HG03457 (cell line): ENCODE data around the gene DPM1.

Source experiments
- ATAC-seq: cut with Tn5 transposase; IDR thresholded peaks from one replicate; pipeline ENCODE4 v1.9.1; 2021; ENCODE audit warnings: moderate number of reproducible peaks; ENCODE audit not compliant: unreplicated experiment

Gene DPM1

DNA sequence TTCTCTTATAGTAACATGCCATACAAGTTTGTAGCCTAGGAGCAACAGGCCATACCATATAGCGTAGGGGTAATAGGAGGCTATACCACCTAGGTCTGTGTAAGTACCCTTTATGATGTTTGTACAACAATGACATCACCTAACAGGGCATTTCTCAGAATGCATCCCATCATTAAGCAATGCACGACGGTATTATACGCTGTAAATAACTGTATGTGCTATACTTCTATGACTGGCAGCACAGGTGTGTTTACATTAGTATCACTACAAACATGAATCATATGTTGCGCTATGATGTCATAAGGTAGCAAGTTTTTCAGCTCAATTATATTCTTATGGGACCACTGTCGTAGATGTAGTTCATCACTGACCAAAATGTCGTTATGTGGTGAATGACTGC is 58.1 kb downstream of the DPM1 start:
- ATAC-seq: no peak

DNA sequence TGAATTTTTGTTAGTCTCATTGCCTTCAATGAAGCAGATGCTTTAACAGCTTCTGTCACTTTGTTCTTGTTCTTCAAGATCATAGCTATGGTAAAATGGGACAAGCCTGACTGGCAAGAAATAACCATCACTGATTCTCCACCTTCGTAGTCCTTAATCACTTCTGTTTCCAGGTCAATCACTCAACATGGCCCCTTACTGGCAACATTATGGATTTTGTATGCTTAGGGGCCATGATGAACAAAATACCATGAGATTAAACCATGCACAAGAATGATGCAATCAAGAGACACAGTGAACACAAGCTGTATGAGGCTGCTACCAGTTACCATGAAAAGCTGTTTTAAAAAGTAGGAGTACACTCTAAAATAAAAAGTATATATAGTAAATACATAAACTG is 59.9 kb downstream of the DPM1 start:
- no peak for ATAC-seq

DNA sequence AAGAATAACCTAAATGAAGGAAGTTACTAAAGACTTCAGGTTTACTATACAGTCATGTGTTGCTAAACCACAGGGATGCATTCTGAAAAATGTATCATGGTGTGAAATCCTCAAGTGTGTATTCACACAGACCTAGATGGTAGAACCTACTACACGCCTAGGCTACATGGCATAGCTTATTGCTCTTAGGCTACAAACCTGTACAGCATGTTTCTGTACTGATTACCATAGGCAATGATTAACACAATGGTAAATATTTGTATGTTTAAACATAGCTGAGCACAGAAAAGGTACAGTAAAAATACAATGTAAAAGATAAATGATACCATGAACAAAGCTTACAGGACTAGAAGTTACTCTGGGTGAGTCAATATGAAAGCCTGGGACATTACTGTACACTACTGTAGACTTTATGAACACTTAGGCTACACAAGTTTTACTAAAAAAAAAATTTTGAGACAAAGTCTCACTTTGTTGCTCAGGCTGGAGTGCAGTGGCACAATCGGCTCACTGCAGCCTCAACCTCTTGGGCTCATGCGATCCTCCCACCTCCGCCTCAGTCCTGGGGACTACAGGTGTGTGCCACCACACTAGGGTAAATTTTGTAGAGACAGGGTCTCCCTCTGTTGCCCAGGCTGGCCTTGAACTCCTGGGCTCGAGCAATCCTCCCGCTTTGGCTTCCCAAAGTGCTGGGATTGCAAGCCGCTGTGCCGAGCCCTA is 63.1 kb downstream of the DPM1 start:
- no peak for ATAC-seq

DNA sequence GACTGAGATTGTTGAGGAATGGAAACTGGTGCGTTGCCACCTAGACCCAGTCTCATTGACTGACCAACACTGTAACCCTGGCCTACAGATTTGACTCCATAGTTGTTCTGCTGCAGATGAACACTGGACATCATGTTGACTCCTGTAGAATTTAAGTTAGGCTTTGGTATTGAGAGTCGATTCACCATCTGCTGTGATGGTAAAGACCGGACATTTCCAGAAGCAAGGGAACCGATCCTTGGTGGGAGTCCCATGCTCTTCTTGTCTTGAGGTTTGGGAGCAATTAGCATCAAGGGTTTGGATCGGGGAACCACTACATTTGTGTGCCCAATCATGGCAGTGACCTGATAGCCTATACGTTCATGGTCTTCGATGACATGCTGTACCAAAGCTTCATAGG is 64.7 kb downstream of the DPM1 start:
- no peak for ATAC-seq

DNA sequence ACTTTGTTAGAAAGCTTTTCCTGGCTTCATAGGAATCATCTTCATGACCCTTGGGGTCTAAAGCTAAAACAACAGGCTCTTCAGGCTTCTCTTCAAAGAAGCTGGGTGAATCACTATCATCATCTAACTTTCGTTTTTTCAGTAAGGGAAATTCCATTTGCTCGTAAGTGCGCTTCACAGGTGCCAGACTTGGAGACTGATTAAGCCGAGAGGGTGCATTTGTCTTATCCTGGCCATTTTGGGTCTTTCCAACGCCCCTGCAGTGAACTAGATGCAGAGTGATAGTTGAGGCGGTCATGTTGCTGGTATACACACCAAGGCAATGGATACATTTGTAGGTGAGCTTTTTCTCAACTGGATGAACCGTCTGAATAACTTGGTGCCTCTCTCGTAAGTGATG is 65.9 kb downstream of the DPM1 start:
- no peak for ATAC-seq

DNA sequence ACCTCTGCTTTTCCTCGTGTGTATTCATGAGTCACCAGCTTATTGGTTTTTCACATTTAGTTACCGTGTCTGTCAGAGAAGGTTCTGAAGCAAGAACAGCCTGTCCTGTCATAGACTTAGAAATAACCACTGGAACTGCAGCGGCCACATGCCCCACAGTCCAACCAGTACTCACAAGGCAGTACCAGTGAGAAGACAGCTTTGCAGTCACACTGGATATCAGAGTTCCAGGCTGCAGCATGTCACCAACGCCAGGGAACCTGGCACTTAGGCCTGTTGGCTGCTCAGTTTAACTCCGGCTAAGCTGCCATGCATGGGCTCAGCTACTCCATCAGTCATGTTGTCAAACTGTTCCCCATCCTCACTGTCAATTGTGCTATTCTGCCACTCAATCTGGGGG is 67.2 kb downstream of the DPM1 start:
- ATAC-seq: no peak

DNA sequence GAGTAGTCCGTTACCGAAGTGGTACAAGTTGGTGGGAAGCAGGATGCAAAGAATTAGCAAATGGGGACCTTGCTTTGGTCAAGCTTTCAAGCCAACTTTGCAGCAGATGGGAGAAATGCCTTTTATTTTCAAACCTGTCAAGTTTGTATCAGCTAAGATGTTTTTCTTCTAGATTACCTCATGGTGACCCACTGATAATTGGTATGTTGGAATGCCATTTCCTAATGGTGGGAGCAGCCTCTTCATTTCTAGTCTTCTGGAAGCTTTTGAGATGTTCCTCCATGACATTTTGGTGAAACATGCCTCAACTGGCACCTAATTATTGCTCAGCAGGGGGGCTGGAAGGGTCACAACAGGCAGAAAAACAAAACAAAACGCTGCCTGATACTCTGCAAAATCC is 70.8 kb downstream of the DPM1 start:
- no peak for ATAC-seq

- no peak for ATAC-seq
Measured at GRCh38 chr20:50886184-50886790, 72.0 kb downstream of the DPM1 start.

DNA sequence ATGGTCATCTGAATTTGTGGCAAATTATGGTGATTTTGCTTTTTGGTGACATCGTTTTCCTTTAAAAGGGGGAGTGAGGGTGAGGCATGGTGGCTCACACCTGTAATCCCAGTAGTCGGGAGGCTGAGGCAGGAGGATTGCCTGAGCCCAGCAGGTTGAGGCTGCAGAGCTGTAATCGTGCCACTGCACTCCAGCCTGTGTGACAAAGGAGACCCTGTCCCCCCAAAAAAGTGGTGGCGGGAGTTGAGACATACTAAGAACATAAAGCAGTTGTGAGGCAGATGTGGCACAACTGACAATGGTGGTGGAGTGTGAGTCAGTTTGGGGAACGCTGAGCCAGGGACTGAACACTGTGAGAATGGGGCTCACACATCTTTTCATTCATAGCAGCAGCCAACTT is 72.6 kb downstream of the DPM1 start:
- no peak for ATAC-seq

- ATAC-seq: no peak
Measured at GRCh38 chr20:50885068-50885467, 73.3 kb downstream of the DPM1 start.
